ENCODE measurements around the gene S100Z.
A peak's percentile ranks its signal among the peaks of the same experiment; 100 is the strongest.
"Not testable (repeated sequence)": the region's sequence is repeated elsewhere in the genome, so short reads cannot be mapped to it uniquely, and the experiment has no call there.

S100Z gene

GRCh38 chr5:76816110-76816831 lies 33.5 kb upstream of the S100Z start:
- Mint-ChIP-seq H3K36me3 (ENCODE audit: insufficient read depth) (no peaks in the 10 kb centered on the region), H3K9me3 (no peaks in the 10 kb centered on the region), H3K4me3 (no peak overlapping the region), H3K27me3 (peaks cover 38 to 59% of the 10 kb centered on the region in 2 donors), H3K27ac (no peak overlapping the region), H3K4me1 (ENCODE audit: low read depth in 2 of 2) (peaks cover 5 to 8% of the 10 kb centered on the region in 2 donors)
- DNase-seq (no peak), ATAC-seq (replicated peaks) (no peak)

DNA sequence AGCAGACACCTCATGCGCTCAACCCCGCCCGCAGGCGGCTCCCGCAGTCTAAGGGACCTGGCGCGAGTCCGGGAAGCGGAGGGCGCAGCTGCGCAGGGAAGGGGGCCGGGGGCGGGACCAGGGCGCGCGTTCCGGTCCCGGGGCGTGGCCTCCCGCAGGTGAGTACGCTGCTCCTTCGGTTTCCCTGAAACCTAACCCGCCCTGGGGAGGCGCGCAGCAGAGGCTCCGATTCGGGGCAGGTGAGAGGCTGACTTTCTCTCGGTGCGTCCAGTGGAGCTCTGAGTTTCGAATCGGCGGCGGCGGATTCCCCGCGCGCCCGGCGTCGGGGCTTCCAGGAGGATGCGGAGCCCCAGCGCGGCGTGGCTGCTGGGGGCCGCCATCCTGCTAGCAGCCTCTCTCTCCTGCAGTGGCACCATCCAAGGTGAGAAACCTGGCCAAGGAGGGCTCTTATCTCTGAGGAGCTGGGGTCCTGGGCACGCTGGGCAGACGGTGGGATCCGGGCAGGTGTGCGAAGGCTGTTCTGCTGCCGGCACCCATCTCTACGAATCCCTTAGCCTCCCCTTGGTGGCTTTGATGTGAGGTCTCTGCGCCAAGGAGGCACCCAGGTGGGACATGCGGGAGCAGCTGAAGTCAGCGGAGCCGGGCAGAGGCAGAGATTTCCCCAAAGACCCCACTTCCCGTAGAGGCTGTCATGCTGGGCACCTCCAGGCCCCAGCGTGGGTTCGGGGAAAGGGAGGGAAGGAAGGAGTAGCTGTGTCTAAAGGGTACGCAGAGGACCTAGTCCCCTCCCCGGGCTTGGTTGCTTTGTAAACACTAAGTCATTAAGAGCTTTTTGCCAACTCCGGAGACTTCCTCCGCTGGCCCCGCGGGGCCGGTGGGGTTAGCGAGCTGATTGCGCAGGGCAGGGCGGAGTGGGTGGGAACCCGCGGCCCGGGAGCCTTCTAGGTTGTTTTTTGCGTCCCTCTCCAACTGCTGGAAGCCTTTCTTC lies 30.7 kb upstream of the S100Z start, which contains the start of gene F2RL1:
F2RL1 (plus strand) TSS at position 187 of the 988 bp plus-strand sequence; CDS start at position 340, 153 bp downstream.
- peaks cover 5 to 8% of the 10 kb centered on the region in 2 donors for H3K4me1 Mint-ChIP-seq (ENCODE audit: low read depth in 2 of 2)

DNA sequence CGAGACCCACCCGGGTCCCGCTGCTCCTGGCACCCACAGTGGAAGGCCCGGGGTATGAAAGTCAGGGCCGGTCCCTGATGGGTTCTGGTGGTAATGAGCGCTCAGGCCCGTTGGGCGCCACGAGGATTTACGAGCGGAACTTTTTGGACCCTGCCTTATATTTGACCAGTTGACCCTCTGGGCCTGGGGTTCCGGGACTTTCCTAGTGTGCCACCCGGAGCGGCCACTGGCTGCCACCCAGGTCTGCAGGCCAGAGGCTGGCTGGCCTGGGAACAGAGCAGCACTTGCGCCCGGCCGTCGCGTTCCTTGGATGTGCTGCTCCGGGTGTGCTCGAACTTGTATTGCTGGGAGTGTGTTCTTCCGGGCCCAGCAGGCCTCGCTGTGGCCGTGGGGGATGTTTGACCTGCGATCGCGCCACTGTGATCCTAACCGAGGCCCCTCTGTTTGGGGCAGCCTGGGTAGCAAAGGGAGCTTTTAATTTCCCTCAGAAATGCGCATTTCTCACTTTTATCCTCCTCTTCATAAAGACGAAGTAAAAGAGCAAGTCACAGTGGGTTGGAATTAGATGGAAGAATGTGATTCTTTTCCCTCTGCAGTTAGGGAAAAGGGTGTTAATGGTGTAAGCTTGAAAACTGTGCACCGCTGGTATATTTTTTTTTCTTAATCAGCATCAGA lies 29.8 kb upstream of the S100Z start:
- peak overlapping the region; percentile 75 to 76 for H3K4me3 Mint-ChIP-seq
- H3K36me3 Mint-ChIP-seq (ENCODE audit: insufficient read depth) = no peaks in the 10 kb centered on the region
- ATAC-seq (replicated peaks) = no peak
- no peak for DNase-seq
- no peak overlapping the region for H3K27ac Mint-ChIP-seq
- H3K4me1 Mint-ChIP-seq (ENCODE audit: low read depth in 2 of 2) = peaks cover 5 to 8% of the 10 kb centered on the region in 2 donors
- H3K9me3 Mint-ChIP-seq = no peaks in the 10 kb centered on the region
- H3K27me3 Mint-ChIP-seq = peaks cover 45 to 59% of the 10 kb centered on the region in 2 donors

More for the DNA sequence above, 30.7 kb upstream of the S100Z start, which contains the start of gene F2RL1:
- Mint-ChIP-seq H3K27me3 (peaks cover 45 to 65% of the 10 kb centered on the region in 2 donors), H3K4me3 (peak within 1 kb of the TSS; percentile 75 to 76), H3K27ac (no peak within 1 kb of the TSS), H3K36me3 (ENCODE audit: insufficient read depth) (no peaks in the 10 kb centered on the region), H3K9me3 (no peaks in the 10 kb centered on the region)
- ATAC-seq (replicated peaks) = peak; percentile 70
- peak; percentile 9 to 12 (median 12) for DNase-seq

- DNase-seq = no peak
- Mint-ChIP-seq H3K4me1 (ENCODE audit: low read depth in 2 of 2) (peaks cover 5 to 8% of the 10 kb centered on the region in 2 donors), H3K27ac (no peak overlapping the region), H3K4me3 (peak overlapping the region; percentile 75 to 76), H3K36me3 (ENCODE audit: insufficient read depth) (peaks cover 2% of the 10 kb centered on the region), H3K27me3 (peaks cover 40 to 58% of the 10 kb centered on the region in 2 donors), H3K9me3 (no peaks in the 10 kb centered on the region)
- ATAC-seq (replicated peaks) = no peak
Measured at GRCh38 chr5:76820526-76820890, 29.3 kb upstream of the S100Z start.

- H3K27me3 Mint-ChIP-seq = peaks cover 41 to 55% of the 10 kb centered on the region in 2 donors
- DNase-seq (no peak), ATAC-seq (replicated peaks) (no peak)
- peaks cover 2% of the 10 kb centered on the region for H3K36me3 Mint-ChIP-seq (ENCODE audit: insufficient read depth)
- H3K4me3 Mint-ChIP-seq = no peak overlapping the region
- no peaks in the 10 kb centered on the region for H3K9me3 Mint-ChIP-seq
- H3K27ac Mint-ChIP-seq = no peak overlapping the region
- H3K4me1 Mint-ChIP-seq (ENCODE audit: low read depth in 2 of 2) = peaks cover 5 to 8% of the 10 kb centered on the region in 2 donors
Measured at GRCh38 chr5:76821136-76821535, 28.7 kb upstream of the S100Z start.

GRCh38 chr5:76822105-76822731 lies 27.6 kb upstream of the S100Z start:
- not testable (repeated sequence) for H3K9me3 Mint-ChIP-seq; H3K27ac Mint-ChIP-seq; H3K36me3 Mint-ChIP-seq (ENCODE audit: insufficient read depth); H3K4me3 Mint-ChIP-seq; H3K4me1 Mint-ChIP-seq (ENCODE audit: low read depth in 2 of 2); ATAC-seq (replicated peaks); DNase-seq
- H3K27me3 Mint-ChIP-seq = peaks cover 36 to 45% of the 10 kb centered on the region in 2 donors

DNA sequence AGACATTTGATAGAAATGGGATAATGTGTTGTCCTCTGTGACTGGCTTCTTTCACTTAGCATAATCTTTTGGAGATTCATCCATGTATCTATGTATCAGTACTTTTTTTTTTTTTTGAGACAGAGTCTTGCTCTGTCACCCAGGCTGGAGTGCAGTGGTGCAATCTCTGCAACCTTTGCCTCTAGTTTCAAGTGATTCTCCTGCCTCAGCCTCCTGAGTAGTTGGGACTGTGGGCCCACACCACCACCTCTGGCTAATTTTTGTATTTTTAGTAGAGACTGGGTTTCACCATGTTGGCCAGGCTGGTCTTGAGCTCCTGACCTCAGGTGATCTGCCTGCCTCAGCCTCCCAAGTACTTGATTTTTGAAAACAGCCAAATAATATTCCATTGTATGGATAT lies 23.4 kb upstream of the S100Z start:
- not testable (repeated sequence) for H3K4me3 Mint-ChIP-seq; H3K36me3 Mint-ChIP-seq (ENCODE audit: insufficient read depth); ATAC-seq (replicated peaks); H3K4me1 Mint-ChIP-seq (ENCODE audit: low read depth in 2 of 2); H3K27ac Mint-ChIP-seq; DNase-seq; H3K9me3 Mint-ChIP-seq
- H3K27me3 Mint-ChIP-seq = peaks cover 13 to 17% of the 10 kb centered on the region in 2 donors

DNA sequence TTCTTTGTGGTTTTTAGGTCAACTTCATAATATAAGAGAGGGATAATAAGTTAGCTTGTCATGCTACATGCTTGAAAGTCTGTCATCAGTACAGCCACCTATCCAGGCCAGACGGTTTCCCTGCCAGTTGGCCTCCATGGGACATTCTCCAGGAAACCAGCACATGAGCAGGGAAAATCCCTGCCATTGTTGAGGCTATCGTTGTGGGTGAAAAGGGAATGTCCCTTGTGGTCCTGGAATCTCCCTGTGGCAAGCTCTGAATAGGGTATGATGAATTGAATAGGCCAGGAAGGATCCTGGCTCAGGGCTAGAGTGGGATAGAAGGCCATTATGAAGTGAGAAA lies 18.7 kb upstream of the S100Z start:
- no peak for ATAC-seq (replicated peaks)
- no peaks in the 10 kb centered on the region for H3K4me1 Mint-ChIP-seq (ENCODE audit: low read depth in 2 of 2)
- H3K27ac Mint-ChIP-seq = no peak overlapping the region
- peaks cover 0 to 2% of the 10 kb centered on the region in 2 donors for H3K27me3 Mint-ChIP-seq
- DNase-seq = no peak
- peaks cover 3% of the 10 kb centered on the region for H3K36me3 Mint-ChIP-seq (ENCODE audit: insufficient read depth)
- no peaks in the 10 kb centered on the region for H3K9me3 Mint-ChIP-seq
- H3K4me3 Mint-ChIP-seq = no peak overlapping the region

GRCh38 chr5:76836181-76836580 lies 13.6 kb upstream of the S100Z start:
- ATAC-seq (replicated peaks) = no peak
- Mint-ChIP-seq H3K36me3 (ENCODE audit: insufficient read depth) (peaks cover 3% of the 10 kb centered on the region), H3K27ac (no peak overlapping the region), H3K27me3 (peaks cover 0 to 8% of the 10 kb centered on the region in 2 donors), H3K9me3 (no peaks in the 10 kb centered on the region), H3K4me1 (ENCODE audit: low read depth in 2 of 2) (no peaks in the 10 kb centered on the region), H3K4me3 (no peak overlapping the region)
- no peak for DNase-seq

DNA sequence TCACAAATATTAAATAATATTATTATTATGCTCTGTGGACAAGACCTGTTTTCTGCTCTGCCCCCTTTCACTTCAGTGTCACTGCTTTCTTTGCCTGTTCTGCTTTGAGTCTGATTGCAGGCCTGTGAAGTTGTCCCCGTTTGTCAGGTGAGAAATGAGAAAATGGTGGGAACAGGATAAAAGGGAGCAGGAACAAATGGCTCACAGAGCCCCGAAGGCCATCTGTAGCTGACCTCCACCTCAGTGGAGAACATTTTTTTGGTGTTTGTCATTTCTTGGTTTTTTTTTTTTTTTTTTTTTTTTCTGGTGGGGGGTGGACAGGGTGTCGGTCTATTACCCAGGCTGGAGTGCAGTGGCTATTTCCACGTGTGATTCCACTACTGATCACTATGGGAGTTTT lies 13.2 kb upstream of the S100Z start:
- no peaks in the 10 kb centered on the region for H3K9me3 Mint-ChIP-seq
- no peak overlapping the region for H3K27ac Mint-ChIP-seq
- H3K27me3 Mint-ChIP-seq = peaks cover 0 to 9% of the 10 kb centered on the region in 2 donors
- H3K4me3 Mint-ChIP-seq = no peak overlapping the region
- DNase-seq (no peak), ATAC-seq (replicated peaks) (no peak)
- no peaks in the 10 kb centered on the region for H3K4me1 Mint-ChIP-seq (ENCODE audit: low read depth in 2 of 2)
- peaks cover 3% of the 10 kb centered on the region for H3K36me3 Mint-ChIP-seq (ENCODE audit: insufficient read depth)

- Mint-ChIP-seq H3K9me3 (no peaks in the 10 kb centered on the region), H3K4me1 (ENCODE audit: low read depth in 2 of 2) (no peaks in the 10 kb centered on the region), H3K27ac (no peak overlapping the region), H3K36me3 (ENCODE audit: insufficient read depth) (peaks cover 3% of the 10 kb centered on the region), H3K27me3 (peaks cover 8 to 25% of the 10 kb centered on the region in 2 donors), H3K4me3 (no peak overlapping the region)
- ATAC-seq (replicated peaks) (no peak), DNase-seq (no peak)
Measured at GRCh38 chr5:76838481-76839261, 11.1 kb upstream of the S100Z start.

- H3K4me1 Mint-ChIP-seq (ENCODE audit: low read depth in 2 of 2) = no peaks in the 10 kb centered on the region
- ATAC-seq (replicated peaks) (no peak), DNase-seq (no peak)
- H3K9me3 Mint-ChIP-seq = no peaks in the 10 kb centered on the region
- peaks cover 8 to 25% of the 10 kb centered on the region in 2 donors for H3K27me3 Mint-ChIP-seq
- no peaks in the 10 kb centered on the region for H3K36me3 Mint-ChIP-seq (ENCODE audit: insufficient read depth)
- no peak overlapping the region for H3K4me3 Mint-ChIP-seq
- H3K27ac Mint-ChIP-seq = no peak overlapping the region
Measured at GRCh38 chr5:76841361-76841760, 8.5 kb upstream of the S100Z start.

Measured in effector memory CD8-positive, alpha-beta T cell (primary cell).